Osteocyte (in vitro differentiated cells): ENCODE data around the gene PRR35. TPM values are rescaled to one million over a fixed set of nuclear protein-coding genes. Genes with fewer than 3 reads are reported as not detected.

Experiments used
- DNase-seq: peaks from one replicate; pipeline ENCODE4 v3.0.0; 2021; ENCODE audit warnings: mixed read lengths; ENCODE audit not compliant: unreplicated experiment; ENCODE audit errors: extremely low spot score
- H3K27ac Mint-ChIP-seq: one replicate; pipeline ENCODE4 v1.8.0; 2021; ENCODE audit warnings: mild to moderate bottlenecking, mixed read lengths; ENCODE audit not compliant: unreplicated experiment
- H3K27me3 Mint-ChIP-seq: one replicate; pipeline ENCODE4 v1.8.0; 2021; ENCODE audit warnings: mixed read lengths; ENCODE audit not compliant: unreplicated experiment
- H3K36me3 Mint-ChIP-seq: one replicate; pipeline ENCODE4 v1.8.0; 2021; ENCODE audit warnings: mixed read lengths; ENCODE audit not compliant: unreplicated experiment
- H3K4me1 Mint-ChIP-seq: one replicate; pipeline ENCODE4 v1.8.0; 2021; ENCODE audit warnings: mixed read lengths; ENCODE audit not compliant: unreplicated experiment
- H3K4me3 Mint-ChIP-seq: one replicate; pipeline ENCODE4 v1.8.0; 2021; ENCODE audit warnings: mild to moderate bottlenecking, moderate library complexity, mixed read lengths; ENCODE audit not compliant: unreplicated experiment
- H3K9me3 Mint-ChIP-seq: one replicate; pipeline ENCODE4 v1.8.0; 2021; ENCODE audit warnings: mixed read lengths; ENCODE audit not compliant: unreplicated experiment
- CTCF ChIP-seq: fragments of 200-600 bp; sonication (generic); IDR thresholded peaks from 2 replicates; pipeline ENCODE4 v1.5.0; 2021; ENCODE audit warnings: antibody characterized with exemption, mild to moderate bottlenecking, moderate library complexity
- total RNA-seq: library from RNA; stranded (reverse); gene quantifications from 2 replicates; pipeline ENCODE4 v1.2.1, GENCODE V29; 2021

Gene PRR35
- total RNA-seq, 1 donor from 2014 or later = not detected

DNA sequence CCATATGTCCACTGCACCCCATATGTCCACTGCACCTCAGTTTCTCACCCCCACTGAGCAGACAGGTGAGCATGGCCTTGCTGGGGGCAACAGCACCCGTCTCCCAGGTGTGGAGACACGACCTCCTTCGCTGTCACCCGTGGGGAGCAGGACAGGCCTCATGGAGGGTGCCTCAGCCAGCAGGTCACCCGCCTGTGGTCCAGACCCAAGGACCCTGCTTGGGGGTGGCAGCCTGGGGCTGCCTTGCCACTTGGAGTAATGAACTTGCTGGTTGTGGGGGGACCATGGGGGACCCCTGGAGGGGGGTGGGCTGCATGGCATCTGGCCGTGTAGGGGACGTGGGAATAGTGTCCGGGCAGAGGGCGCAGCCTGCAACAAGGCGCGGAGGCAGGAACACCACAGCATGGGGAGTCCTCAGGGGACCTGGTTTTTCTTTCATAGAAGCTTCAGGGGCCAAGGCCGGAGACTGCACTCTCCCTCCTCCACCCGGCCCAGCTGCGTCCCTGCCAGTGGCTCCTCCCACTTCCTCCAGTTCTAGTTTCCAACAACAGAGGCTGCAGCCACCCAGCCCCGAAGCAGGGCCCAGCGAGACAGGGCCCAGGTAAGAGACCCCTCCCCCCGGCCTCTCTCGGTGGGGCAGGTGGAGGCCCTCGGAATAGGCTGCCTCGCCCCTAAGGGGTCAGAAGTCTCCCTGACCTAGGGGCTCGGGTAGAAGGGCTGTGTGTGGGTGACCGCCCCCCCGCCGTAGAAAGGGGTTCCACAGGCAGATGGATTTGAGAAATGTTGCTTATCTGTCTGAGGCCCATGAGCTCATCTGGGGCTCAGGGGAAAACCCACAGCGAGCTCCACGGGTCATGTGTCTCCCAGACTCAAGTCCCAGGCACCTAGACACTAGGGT is 6.5 kb downstream of the PRR35 start, which contains the start of gene NHLRC4:
TSS of gene NHLRC4 (plus strand) at position 531 of the 898 bp plus-strand sequence. CDS start 1,043 bp downstream, outside the sequence.
- peak within 1 kb of the TSS; percentile 40 for H3K4me3 Mint-ChIP-seq
- no peak for TF ChIP-seq CTCF
- no peaks in the 10 kb centered on the region for H3K36me3 Mint-ChIP-seq
- peak within 1 kb of the TSS; percentile 60 for H3K27ac Mint-ChIP-seq
- peaks cover 31% of the 10 kb centered on the region for H3K4me1 Mint-ChIP-seq
- no peaks in the 10 kb centered on the region for H3K9me3 Mint-ChIP-seq
- no peaks in the 10 kb centered on the region for H3K27me3 Mint-ChIP-seq
- DNase-seq = no peak

DNA sequence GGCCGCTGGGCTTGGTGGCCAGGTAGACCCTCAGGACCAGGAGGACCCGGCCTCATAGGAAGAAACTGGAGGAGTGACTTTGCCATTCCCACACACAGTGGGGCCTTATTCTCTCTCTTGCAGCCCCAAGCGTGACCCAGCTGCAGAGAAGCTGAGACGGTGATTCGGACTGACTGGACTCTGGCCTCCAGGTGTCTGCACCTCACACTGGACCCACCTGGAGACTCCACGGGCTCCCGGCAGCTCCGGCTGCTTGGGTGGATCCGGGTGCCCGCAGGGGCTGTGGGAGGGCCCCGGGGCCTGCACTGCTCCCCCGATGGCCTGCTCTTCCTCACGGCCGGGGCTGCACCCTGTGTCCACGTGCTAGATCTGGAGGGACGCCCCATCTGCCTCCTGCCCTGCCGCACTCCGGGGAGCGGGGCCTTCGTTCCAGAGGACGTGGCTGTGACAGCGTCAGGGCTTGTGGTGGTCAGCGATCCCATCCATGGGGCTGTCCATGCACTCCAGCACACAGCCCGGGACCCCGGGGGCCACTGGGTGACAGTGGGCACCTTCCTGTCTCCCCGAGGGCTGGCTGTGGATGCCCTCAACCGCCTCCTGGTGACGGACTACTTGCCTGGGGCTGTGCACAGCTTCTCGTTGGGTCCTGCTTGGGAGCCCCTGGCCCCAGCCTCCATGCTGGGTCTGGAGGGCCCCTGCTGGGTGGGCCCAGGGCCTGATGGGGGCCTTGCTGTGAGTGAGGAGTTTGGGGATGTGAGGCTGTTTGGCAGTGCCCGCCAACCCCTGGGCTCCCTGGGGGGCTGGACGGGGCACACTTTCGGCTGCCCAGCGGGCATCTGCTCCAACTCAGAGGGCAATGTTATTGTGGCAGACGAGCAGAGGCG is 7.4 kb downstream of the PRR35 start:
- Mint-ChIP-seq H3K4me1 (peaks cover 32% of the 10 kb centered on the region), H3K9me3 (no peaks in the 10 kb centered on the region), H3K27me3 (no peaks in the 10 kb centered on the region), H3K36me3 (no peaks in the 10 kb centered on the region), H3K27ac (no peak overlapping the region), H3K4me3 (no peak overlapping the region)
- no peak for TF ChIP-seq CTCF
- DNase-seq = no peak

GRCh38 chr16:568401-569258 is 8.4 kb downstream of the PRR35 start:
- peak overlapping the region; percentile 88 for H3K27ac Mint-ChIP-seq
- no peak for TF ChIP-seq CTCF
- no peaks in the 10 kb centered on the region for H3K9me3 Mint-ChIP-seq
- H3K36me3 Mint-ChIP-seq = no peaks in the 10 kb centered on the region
- H3K4me3 Mint-ChIP-seq = peak overlapping the region; percentile 81
- H3K4me1 Mint-ChIP-seq = peaks cover 32% of the 10 kb centered on the region
- no peaks in the 10 kb centered on the region for H3K27me3 Mint-ChIP-seq
- DNase-seq = no peak

- H3K27me3 Mint-ChIP-seq = no peaks in the 10 kb centered on the region
- TF ChIP-seq CTCF = no peak
- H3K4me1 Mint-ChIP-seq = peaks cover 32% of the 10 kb centered on the region
- H3K9me3 Mint-ChIP-seq = no peaks in the 10 kb centered on the region
- H3K27ac Mint-ChIP-seq = peak within 1 kb of the TSS; percentile 88
- DNase-seq = no peak
- H3K4me3 Mint-ChIP-seq = peak within 1 kb of the TSS; percentile 82
- no peaks in the 10 kb centered on the region for H3K36me3 Mint-ChIP-seq
Measured at GRCh38 chr16:569445-570254, 9.5 kb downstream of the PRR35 start, which contains the start of gene PIGQ. TSS of gene PIGQ (plus strand) at chr16:569968. CDS start at chr16:574075, 4,107 bp downstream.
